ENCODE data around the gene SUGCT.

Gene SUGCT

GRCh38 chr7:40477094-40477493, 342.3 kb downstream of the SUGCT start:
- H3K4me3 ChIP-seq (ENCODE audit: low read length), result no peak overlapping the region
- DNase-seq (ENCODE audit: low read depth, low spot score), result no peak

- no peak for DNase-seq (ENCODE audit: low read depth, low spot score)
- no peak overlapping the region for H3K4me3 ChIP-seq (ENCODE audit: low read length)
Observed at GRCh38 chr7:40482845-40483244, 348.0 kb downstream of the SUGCT start.

DNA sequence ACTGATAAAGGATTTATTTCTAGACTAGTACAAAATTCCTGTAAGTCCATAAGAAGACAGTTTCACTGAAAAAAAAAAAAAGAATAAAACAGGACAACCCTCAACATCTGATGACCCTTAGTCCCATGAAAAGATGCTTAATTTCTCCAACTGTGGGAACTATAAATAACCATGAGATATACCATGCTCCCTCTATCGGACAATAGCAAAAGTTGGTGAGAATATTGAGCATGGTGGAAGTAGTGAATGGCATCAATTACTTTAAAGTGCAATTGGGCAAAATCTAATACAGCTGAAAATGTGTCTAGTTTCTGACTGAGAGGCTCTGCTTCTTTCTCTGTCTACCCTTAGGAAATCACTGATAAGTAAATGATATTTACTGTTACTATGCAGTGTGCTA, 348.8 kb downstream of the SUGCT start:
- no peak overlapping the region for H3K4me3 ChIP-seq (ENCODE audit: low read length)
- DNase-seq (ENCODE audit: low read depth, low spot score), result no peak

GRCh38 chr7:40489844-40490602, 355.2 kb downstream of the SUGCT start:
- no peak overlapping the region for H3K4me3 ChIP-seq (ENCODE audit: low read length)
- DNase-seq (ENCODE audit: low read depth, low spot score), result no peak

DNA sequence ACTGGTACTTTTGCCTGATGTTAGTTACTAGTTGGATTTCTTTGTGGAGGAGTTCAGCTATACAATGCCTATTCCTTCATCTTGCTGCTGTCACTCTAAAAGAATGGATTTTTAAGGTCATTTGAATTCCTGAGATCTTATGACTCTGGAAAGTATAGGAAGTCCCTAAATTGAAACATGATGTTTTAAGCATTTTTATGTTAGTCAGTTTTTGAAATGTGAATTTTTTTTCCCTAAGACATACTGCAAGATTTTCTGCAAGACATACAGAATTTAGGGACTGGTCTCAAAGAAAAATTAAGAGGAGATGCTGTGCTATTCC, 355.8 kb downstream of the SUGCT start:
- no peak for DNase-seq (ENCODE audit: low read depth, low spot score)
- no peak overlapping the region for H3K4me3 ChIP-seq (ENCODE audit: low read length)

DNA sequence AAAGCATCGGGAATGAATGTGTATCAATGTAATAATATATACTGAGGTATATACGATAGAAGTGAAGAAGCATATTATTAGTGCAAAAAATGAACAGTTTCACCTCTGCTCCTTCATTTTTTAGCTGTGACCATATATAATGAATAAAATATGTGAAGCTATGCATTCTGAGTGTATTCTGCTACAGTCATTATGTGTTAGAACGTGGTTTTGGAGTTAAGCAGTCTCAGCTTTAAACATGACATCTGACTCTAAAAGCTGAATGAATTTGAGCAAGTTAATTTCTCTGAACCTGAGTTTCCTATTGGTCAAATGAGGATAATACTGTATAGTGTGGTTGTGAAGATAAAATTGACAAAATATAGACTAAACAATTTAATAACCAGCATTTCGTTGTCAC, 358.1 kb downstream of the SUGCT start:
- H3K4me3 ChIP-seq (ENCODE audit: low read length), result no peak overlapping the region
- DNase-seq (ENCODE audit: low read depth, low spot score), result no peak

DNA sequence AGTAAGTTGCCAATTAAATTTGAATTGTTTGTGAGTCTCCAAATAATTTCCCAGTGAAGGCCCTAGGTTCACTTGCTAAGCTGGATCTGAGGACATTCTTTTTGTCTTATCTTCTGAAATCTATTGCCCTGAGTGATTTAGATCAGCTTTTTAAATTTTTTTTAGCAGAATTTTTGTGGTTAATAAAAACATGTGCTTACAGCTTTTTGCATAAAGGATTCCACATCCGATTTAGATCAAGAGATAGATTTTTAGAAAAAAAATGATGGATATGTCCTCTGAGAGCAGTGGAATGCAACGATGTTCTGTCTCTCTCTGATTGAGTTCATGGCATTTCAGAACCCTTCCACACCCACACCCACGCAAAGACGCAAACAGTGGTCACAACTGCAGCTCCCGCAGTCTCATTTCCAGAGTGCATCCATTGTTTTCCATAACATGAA, 358.8 kb downstream of the SUGCT start:
- DNase-seq (ENCODE audit: low read depth, low spot score), result no peak
- H3K4me3 ChIP-seq (ENCODE audit: low read length), result no peak overlapping the region

- no peak for DNase-seq (ENCODE audit: low read depth, low spot score)
- no peak overlapping the region for H3K4me3 ChIP-seq (ENCODE audit: low read length)
Observed at GRCh38 chr7:40498924-40499510, 364.2 kb downstream of the SUGCT start.

DNA sequence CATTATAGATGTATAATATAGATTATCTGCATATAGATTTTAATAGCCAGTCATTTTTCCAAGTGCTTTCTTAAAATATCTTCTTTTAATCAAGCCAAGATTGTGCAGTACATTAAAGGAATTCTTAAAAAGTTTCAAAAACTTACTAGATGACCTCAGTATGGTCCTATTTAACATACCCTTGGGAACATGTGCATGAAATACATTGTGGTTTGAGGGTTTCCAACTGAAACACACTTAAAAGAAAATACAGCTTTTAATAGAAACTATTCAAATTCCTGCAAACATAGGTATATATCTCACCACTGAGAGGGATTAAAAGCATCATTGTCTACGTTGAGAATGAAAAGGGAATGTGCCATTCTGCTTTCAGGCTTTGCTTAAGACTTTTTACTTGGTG, 364.9 kb downstream of the SUGCT start:
- DNase-seq (ENCODE audit: low read depth, low spot score), result peak; percentile 11

GRCh38 chr7:40500219-40500618, 365.4 kb downstream of the SUGCT start:
- H3K4me3 ChIP-seq (ENCODE audit: low read length), result no peak overlapping the region
- DNase-seq (ENCODE audit: low read depth, low spot score), result no peak

More for the DNA sequence above, 364.9 kb downstream of the SUGCT start:
- H3K4me3 ChIP-seq (ENCODE audit: low read length), result no peak overlapping the region

DNA sequence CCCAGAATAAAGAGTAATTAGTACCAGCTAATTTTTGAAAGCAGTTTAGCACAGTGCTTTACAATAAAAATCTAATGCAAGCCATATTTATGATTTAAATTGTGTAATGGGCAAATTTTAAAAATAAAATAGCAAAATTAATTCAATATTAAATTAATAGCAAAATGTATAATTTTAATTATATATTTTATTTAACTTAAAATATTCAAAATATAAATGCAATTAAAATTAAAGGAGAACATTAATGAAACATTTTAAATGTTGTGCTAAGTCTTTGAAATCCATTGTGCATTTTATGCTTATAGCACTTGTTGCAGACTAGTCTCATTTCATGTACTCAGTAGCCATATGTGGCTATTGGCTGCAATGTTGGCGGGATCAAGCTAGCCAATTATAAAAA, 367.6 kb downstream of the SUGCT start:
- H3K4me3 ChIP-seq (ENCODE audit: low read length), result no peak overlapping the region
- no peak for DNase-seq (ENCODE audit: low read depth, low spot score)

GRCh38 chr7:40506158-40506557, 371.4 kb downstream of the SUGCT start:
- no peak overlapping the region for H3K4me3 ChIP-seq (ENCODE audit: low read length)
- no peak for DNase-seq (ENCODE audit: low read depth, low spot score)

DNA sequence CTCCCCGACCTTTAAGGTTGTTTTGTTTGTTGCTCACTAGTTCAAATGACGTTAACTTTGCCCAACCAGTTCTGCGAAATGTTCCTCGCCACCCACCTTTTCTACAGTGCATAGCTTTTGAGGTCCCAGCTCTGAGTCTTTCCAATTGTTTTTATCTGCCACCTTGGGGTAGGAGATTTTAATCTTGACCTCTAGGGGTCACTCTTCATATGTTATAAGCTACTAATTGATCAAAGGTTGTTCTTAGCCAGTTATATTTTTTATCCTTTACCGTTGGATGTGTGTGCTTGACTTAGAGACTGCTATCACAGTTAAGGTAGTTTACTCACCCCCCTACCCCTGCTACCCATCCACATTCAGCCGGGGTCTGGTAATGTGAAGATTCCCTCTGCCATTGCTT, 372.4 kb downstream of the SUGCT start:
- peak; percentile 34 for DNase-seq (ENCODE audit: low read depth, low spot score)

GRCh38 chr7:40509287-40509996, 374.6 kb downstream of the SUGCT start:
- no peak for DNase-seq (ENCODE audit: low read depth, low spot score)
- no peak overlapping the region for H3K4me3 ChIP-seq (ENCODE audit: low read length)

More for the DNA sequence above, 372.4 kb downstream of the SUGCT start:
- H3K4me3 ChIP-seq (ENCODE audit: low read length), result no peak overlapping the region

GRCh38 chr7:40516376-40516775, 381.6 kb downstream of the SUGCT start:
- DNase-seq (ENCODE audit: low read depth, low spot score), result no peak
- H3K4me3 ChIP-seq (ENCODE audit: low read length), result no peak overlapping the region

- H3K4me3 ChIP-seq (ENCODE audit: low read length), result no peak overlapping the region
- no peak for DNase-seq (ENCODE audit: low read depth, low spot score)
Observed at GRCh38 chr7:40519009-40519408, 384.2 kb downstream of the SUGCT start.

GRCh38 chr7:40520986-40521738, 386.4 kb downstream of the SUGCT start:
- no peak for DNase-seq (ENCODE audit: low read depth, low spot score)
- no peak overlapping the region for H3K4me3 ChIP-seq (ENCODE audit: low read length)

DNA sequence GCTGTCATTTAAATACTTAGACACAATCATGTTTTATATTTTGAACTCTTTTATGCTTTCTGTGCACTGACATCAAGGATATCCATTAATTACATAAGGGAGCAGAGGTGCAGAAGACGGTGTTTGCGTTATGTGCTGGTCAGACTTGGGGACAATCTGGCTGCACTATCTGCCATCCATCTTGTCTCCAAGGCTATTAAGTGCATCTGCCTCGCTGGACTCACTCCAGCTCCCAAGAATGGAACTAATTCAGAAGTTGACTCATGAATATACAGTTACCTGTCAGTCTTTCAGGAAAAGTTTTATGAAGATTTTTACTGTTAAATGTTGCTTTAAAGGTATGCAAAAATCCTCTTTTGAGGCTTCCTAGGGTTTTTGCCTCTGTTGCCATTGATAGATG, 391.0 kb downstream of the SUGCT start:
- no peak overlapping the region for H3K4me3 ChIP-seq (ENCODE audit: low read length)
- DNase-seq (ENCODE audit: low read depth, low spot score), result no peak

DNA sequence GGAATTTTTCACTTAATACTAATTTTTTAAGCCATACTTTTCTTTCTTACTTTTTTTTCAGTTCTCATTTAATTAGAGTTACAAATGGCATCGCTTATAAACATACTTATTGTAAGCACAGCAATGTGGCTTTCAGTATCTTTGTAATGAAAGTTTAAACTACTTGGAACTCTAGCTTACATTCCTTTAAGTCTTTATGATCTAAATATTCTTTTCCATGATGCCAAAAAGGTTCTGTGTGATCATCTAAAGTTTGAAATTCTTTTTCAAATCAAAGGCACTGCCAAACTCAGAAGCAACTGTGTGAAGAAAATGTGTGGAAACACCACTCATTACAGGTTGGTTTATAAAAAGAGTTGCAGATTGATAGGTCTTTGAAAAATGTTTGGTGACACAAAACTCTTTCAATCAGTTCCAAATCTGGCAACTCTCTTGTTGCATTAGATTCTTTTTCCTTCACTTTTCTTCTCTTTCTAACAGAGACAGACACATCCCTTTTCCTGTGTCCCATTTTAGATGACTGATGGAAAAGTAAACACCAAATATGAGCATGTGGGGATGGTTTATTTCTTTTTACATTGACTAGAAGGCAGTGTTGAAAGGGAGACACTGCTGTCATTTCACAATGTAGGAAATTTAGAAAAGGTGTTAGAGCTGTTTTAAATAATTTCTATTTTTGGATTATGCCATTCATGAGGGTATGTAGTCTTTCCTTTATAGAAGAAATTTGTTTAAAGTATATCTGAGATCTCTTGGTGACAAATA, 392.3 kb downstream of the SUGCT start:
- DNase-seq (ENCODE audit: low read depth, low spot score), result no peak

More for the DNA sequence above, 392.3 kb downstream of the SUGCT start:
- H3K4me3 ChIP-seq (ENCODE audit: low read length), result no peak overlapping the region

Measured in Jurkat, Clone E6-1 (cell line).